ENCODE data around the gene DISP1. TPM values are rescaled to one million over a fixed set of nuclear protein-coding genes. Genes with fewer than 3 reads are reported as not detected.

Gene DISP1
- total and polyA plus RNA-seq, 10 of the 15 experiments (the other 5 are each of a cell fraction or from before 2014, with no cell fraction given), result 0.11 to 1.4 (median 0.72) TPM

DNA sequence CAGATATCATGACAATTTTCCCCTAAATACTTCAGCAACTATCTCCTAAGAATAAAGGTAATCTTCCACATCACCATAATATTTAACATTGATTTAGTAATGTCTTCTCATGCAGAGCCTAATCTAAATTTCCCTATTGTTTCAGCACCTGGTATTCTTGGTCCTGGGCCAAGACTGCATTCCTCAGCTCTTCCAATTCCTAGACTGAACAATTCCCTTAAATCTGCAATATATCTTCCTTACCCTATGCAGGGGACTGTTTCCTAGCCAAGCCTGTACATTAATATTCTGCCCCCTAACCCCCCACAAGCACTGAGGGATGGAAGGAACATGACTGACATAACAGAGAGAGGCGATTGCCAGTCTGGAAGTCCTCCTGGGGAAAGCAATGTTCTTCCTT is 28.7 kb upstream of the DISP1 start (continued):
- TF ChIP-seq, protein P1, sequence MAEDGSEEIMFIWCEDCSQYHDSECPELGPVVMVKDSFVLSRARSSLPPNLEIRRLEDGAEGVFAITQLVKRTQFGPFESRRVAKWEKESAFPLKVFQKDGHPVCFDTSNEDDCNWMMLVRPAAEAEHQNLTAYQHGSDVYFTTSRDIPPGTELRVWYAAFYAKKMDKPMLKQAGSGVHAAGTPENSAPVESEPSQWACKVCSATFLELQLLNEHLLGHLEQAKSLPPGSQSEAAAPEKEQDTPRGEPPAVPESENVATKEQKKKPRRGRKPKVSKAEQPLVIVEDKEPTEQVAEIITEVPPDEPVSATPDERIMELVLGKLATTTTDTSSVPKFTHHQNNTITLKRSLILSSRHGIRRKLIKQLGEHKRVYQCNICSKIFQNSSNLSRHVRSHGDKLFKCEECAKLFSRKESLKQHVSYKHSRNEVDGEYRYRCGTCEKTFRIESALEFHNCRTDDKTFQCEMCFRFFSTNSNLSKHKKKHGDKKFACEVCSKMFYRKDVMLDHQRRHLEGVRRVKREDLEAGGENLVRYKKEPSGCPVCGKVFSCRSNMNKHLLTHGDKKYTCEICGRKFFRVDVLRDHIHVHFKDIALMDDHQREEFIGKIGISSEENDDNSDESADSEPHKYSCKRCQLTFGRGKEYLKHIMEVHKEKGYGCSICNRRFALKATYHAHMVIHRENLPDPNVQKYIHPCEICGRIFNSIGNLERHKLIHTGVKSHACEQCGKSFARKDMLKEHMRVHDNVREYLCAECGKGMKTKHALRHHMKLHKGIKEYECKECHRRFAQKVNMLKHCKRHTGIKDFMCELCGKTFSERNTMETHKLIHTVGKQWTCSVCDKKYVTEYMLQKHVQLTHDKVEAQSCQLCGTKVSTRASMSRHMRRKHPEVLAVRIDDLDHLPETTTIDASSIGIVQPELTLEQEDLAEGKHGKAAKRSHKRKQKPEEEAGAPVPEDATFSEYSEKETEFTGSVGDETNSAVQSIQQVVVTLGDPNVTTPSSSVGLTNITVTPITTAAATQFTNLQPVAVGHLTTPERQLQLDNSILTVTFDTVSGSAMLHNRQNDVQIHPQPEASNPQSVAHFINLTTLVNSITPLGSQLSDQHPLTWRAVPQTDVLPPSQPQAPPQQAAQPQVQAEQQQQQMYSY (CRISPR knock-in tag; IDR thresholded peaks at IDR 0.05), result no peak
- TF ChIP-seq MTA3 (IDR thresholded peaks at IDR 0.05; ENCODE audit: borderline replicate concordance, low read length) (no peak), FOS (IDR thresholded peaks at IDR 0.05; ENCODE audit: borderline replicate concordance, extremely low read depth, insufficient read length) (no peak), ATF7 (IDR thresholded peaks at IDR 0.05; ENCODE audit: low read depth) (no peak), HCFC1 (IDR thresholded peaks at IDR 0.05; ENCODE audit: low read length) (no peak), SMAD1 (IDR thresholded peaks at IDR 0.05; ENCODE audit: low read depth, partially characterized antibody) (no peak), SMARCA5 (IDR thresholded peaks at IDR 0.05) (no peak), ZNF274 (IDR thresholded peaks at IDR 0.05; ENCODE audit: insufficient read depth, insufficient read length) (no peak), NBN (IDR thresholded peaks at IDR 0.05) (no peak)
- TF ChIP-seq, protein P2, sequence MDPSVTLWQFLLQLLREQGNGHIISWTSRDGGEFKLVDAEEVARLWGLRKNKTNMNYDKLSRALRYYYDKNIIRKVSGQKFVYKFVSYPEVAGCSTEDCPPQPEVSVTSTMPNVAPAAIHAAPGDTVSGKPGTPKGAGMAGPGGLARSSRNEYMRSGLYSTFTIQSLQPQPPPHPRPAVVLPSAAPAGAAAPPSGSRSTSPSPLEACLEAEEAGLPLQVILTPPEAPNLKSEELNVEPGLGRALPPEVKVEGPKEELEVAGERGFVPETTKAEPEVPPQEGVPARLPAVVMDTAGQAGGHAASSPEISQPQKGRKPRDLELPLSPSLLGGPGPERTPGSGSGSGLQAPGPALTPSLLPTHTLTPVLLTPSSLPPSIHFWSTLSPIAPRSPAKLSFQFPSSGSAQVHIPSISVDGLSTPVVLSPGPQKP (IDR thresholded peaks at IDR 0.05; ENCODE audit: low read depth, low read length), result no peak

Data from GM12878 (cell line).